Neural progenitor cell (in vitro differentiated cells): ENCODE results near the gene GNPTAB. TPM values are rescaled to one million over a fixed set of nuclear protein-coding genes. Genes with fewer than 3 reads are reported as not detected.

Source experiments
- DNase-seq: peaks from one replicate; pipeline ENCODE4 v3.0.0-alpha.2; 2016; ENCODE audit warnings: low spot score
- H2AFZ ChIP-seq: fragments of 200-600 bp; sonication (generic); replicated peaks from 2 replicates; pipeline ENCODE4 v1.6.1; 2016; ENCODE audit warnings: antibody characterized with exemption
- H3F3A ChIP-seq: fragments of 200-600 bp; sonication (generic); 2 replicates; pipeline ENCODE4 v1.6.1; 2016; ENCODE audit warnings: antibody characterized with exemption, low read depth
- H3K27ac ChIP-seq: fragments of 200-600 bp; sonication (generic); 2 replicates; pipeline ENCODE4 v1.5.1; 2016; ENCODE audit warnings: mild to moderate bottlenecking
- H3K27me3 ChIP-seq: fragments of 200-600 bp; sonication (generic); 2 replicates; pipeline ENCODE4 v1.6.1; 2016; ENCODE audit warnings: mild to moderate bottlenecking, moderate library complexity
- H3K36me3 ChIP-seq: fragments of 200-600 bp; sonication (generic); 2 replicates; pipeline ENCODE4 v1.5.1; 2016
- H3K4me1 ChIP-seq: fragments of 200-600 bp; sonication (generic); 2 replicates; pipeline ENCODE4 v1.6.1; 2016; ENCODE audit warnings: mixed run types
- H3K4me2 ChIP-seq: fragments of 200-600 bp; sonication (generic); 2 replicates; pipeline ENCODE4 v1.6.1; 2016
- H3K4me3 ChIP-seq: fragments of 200-600 bp; sonication (generic); 2 replicates; pipeline ENCODE4 v1.5.1; 2016
- H3K79me2 ChIP-seq: fragments of 200-600 bp; sonication (generic); 2 replicates; pipeline ENCODE4 v1.6.1; 2016; ENCODE audit warnings: low read depth
- H3K9ac ChIP-seq: fragments of 200-600 bp; sonication (generic); 2 replicates; pipeline ENCODE4 v1.6.1; 2016
- H3K9me3 ChIP-seq: fragments of 200-600 bp; sonication (generic); 2 replicates; pipeline ENCODE4 v1.5.1; 2016; ENCODE audit warnings: low read depth
- H4K20me1 ChIP-seq: fragments of 200-600 bp; sonication (generic); 2 replicates; pipeline ENCODE4 v1.6.1; 2016; ENCODE audit warnings: low read depth
- H3K27ac Mint-ChIP-seq: 3 replicates; pipeline ENCODE4 v1.8.0; 2021; ENCODE audit warnings: mixed read lengths
- H3K27me3 Mint-ChIP-seq: 2 replicates; pipeline ENCODE4 v1.8.0; 2022; ENCODE audit warnings: low read depth, mild to moderate bottlenecking, inconsistent platforms, moderate library complexity, mixed read lengths; ENCODE audit not compliant: insufficient read depth
- H3K36me3 Mint-ChIP-seq: 3 replicates; pipeline ENCODE4 v1.8.0; 2021; ENCODE audit warnings: mixed read lengths
- H3K4me1 Mint-ChIP-seq: 3 replicates; pipeline ENCODE4 v1.8.0; 2021; ENCODE audit warnings: mixed read lengths
- H3K4me3 Mint-ChIP-seq: 3 replicates; pipeline ENCODE4 v1.8.0; 2021; ENCODE audit warnings: mild to moderate bottlenecking, moderate library complexity, mixed read lengths
- H3K9me3 Mint-ChIP-seq: 3 replicates; pipeline ENCODE4 v1.8.0; 2020; ENCODE audit warnings: mixed read lengths
- CTCF ChIP-seq: fragments of 200-600 bp; sonication (generic); IDR thresholded peaks from 2 replicates; pipeline ENCODE4 v1.5.1; 2017; ENCODE audit warnings: antibody characterized with exemption, mild to moderate bottlenecking
- EZH2 ChIP-seq: fragments of 200-600 bp; sonication (generic); IDR thresholded peaks from 2 replicates; pipeline ENCODE4 v1.6.1; 2017; ENCODE audit warnings: antibody characterized with exemption, mild to moderate bottlenecking, moderate library complexity
- EZH2phosphoT487 ChIP-seq: fragments of 200-600 bp; sonication (generic); IDR thresholded peaks from 2 replicates; pipeline ENCODE4 v1.6.1; 2017; ENCODE audit warnings: antibody characterized with exemption
- total RNA-seq: library from RNA; depleted of rRNA; stranded (reverse); fragments of >200 nt; gene quantifications from 2 replicates; pipeline ENCODE4 v1.2.3, GENCODE V29; 2015; ENCODE audit warnings: low replicate concordance

GNPTAB gene
- total RNA-seq, 1 donor from 2014 or later = 24.0 TPM

- Mint-ChIP-seq H3K4me1 (no peaks in the 10 kb centered on the region), H3K27ac (no peak overlapping the region), H3K27me3 (no peaks in the 10 kb centered on the region), H3K4me3 (no peak overlapping the region), H3K9me3 (no peaks in the 10 kb centered on the region), H3K36me3 (peaks cover 2% of the 10 kb centered on the region)
- H3K79me2 ChIP-seq = no peaks in the 10 kb centered on the region
- no peak for DNase-seq
- no peaks in the 10 kb centered on the region for H3K9me3 ChIP-seq
- no peaks in the 10 kb centered on the region for H3F3A ChIP-seq
- H3K36me3 ChIP-seq = no peaks in the 10 kb centered on the region
- H3K4me1 ChIP-seq = no peaks in the 10 kb centered on the region
- no peak overlapping the region for H3K4me2 ChIP-seq
- no peak overlapping the region for H3K9ac ChIP-seq
- H3K27me3 ChIP-seq = no peaks in the 10 kb centered on the region
- H3K4me3 ChIP-seq = no peak overlapping the region
- H3K27ac ChIP-seq = no peak overlapping the region
- no peaks in the 10 kb centered on the region for H4K20me1 ChIP-seq
- H2AFZ ChIP-seq = no peak overlapping the region
- TF ChIP-seq CTCF = no peak
Measured at GRCh38 chr12:101732318-101732717, 98.4 kb downstream of the GNPTAB start.

GRCh38 chr12:101729842-101730241, 100.9 kb downstream of the GNPTAB start:
- Mint-ChIP-seq H3K4me1 (no peaks in the 10 kb centered on the region), H3K9me3 (no peaks in the 10 kb centered on the region), H3K27me3 (no peaks in the 10 kb centered on the region)

GRCh38 chr12:101727098-101727497, 103.7 kb downstream of the GNPTAB start:
- no peak overlapping the region for H3K27ac Mint-ChIP-seq
- H3K4me1 Mint-ChIP-seq = no peaks in the 10 kb centered on the region
- DNase-seq = no peak
- Histone ChIP-seq H3K4me2 (no peak overlapping the region), H3K79me2 (no peaks in the 10 kb centered on the region), H3F3A (no peaks in the 10 kb centered on the region), H2AFZ (no peak overlapping the region), H3K9me3 (no peaks in the 10 kb centered on the region), H3K27me3 (no peaks in the 10 kb centered on the region), H3K4me1 (no peaks in the 10 kb centered on the region), H3K36me3 (no peaks in the 10 kb centered on the region), H4K20me1 (no peaks in the 10 kb centered on the region), H3K9ac (no peak overlapping the region), H3K4me3 (no peak overlapping the region), H3K27ac (no peak overlapping the region)
- H3K4me3 Mint-ChIP-seq = no peak overlapping the region
- H3K36me3 Mint-ChIP-seq = peaks cover 1% of the 10 kb centered on the region
- TF ChIP-seq CTCF (no peak), EZH2phosphoT487 (no peak), EZH2 (no peak)
- H3K27me3 Mint-ChIP-seq = no peaks in the 10 kb centered on the region
- H3K9me3 Mint-ChIP-seq = no peaks in the 10 kb centered on the region

More at GRCh38 chr12:101729842-101730241, 100.9 kb downstream of the GNPTAB start:
- H3F3A ChIP-seq = no peaks in the 10 kb centered on the region
- DNase-seq = no peak
- no peaks in the 10 kb centered on the region for H3K9me3 ChIP-seq
- H3K4me2 ChIP-seq = no peak overlapping the region
- H3K36me3 ChIP-seq = no peaks in the 10 kb centered on the region
- no peaks in the 10 kb centered on the region for H3K4me1 ChIP-seq
- peaks cover 2% of the 10 kb centered on the region for H3K36me3 Mint-ChIP-seq
- no peak overlapping the region for H2AFZ ChIP-seq
- no peak overlapping the region for H3K4me3 ChIP-seq
- no peaks in the 10 kb centered on the region for H3K27me3 ChIP-seq
- H4K20me1 ChIP-seq = no peaks in the 10 kb centered on the region
- H3K4me3 Mint-ChIP-seq = no peak overlapping the region
- no peak overlapping the region for H3K27ac ChIP-seq
- H3K27ac Mint-ChIP-seq = no peak overlapping the region
- no peak overlapping the region for H3K9ac ChIP-seq
- TF ChIP-seq EZH2phosphoT487 (no peak), EZH2 (no peak), CTCF (no peak)
- H3K79me2 ChIP-seq = no peaks in the 10 kb centered on the region

- Histone ChIP-seq H3K4me2 (no peak overlapping the region), H3K36me3 (no peaks in the 10 kb centered on the region), H3K4me3 (no peak overlapping the region), H3K4me1 (no peaks in the 10 kb centered on the region), H3K9ac (no peak overlapping the region), H3K9me3 (no peaks in the 10 kb centered on the region), H4K20me1 (no peaks in the 10 kb centered on the region), H3F3A (no peaks in the 10 kb centered on the region), H3K27ac (no peak overlapping the region), H2AFZ (no peak overlapping the region), H3K79me2 (no peaks in the 10 kb centered on the region), H3K27me3 (no peaks in the 10 kb centered on the region)
- no peak for DNase-seq
- Mint-ChIP-seq H3K4me3 (no peak overlapping the region), H3K4me1 (no peaks in the 10 kb centered on the region), H3K36me3 (peaks cover 3% of the 10 kb centered on the region), H3K27me3 (no peaks in the 10 kb centered on the region), H3K9me3 (no peaks in the 10 kb centered on the region), H3K27ac (no peak overlapping the region)
- TF ChIP-seq EZH2 (no peak), EZH2phosphoT487 (no peak), CTCF (no peak)
Measured at GRCh38 chr12:101722392-101722791, 108.4 kb downstream of the GNPTAB start.
